ENCODE measurements around the gene TIAM2.

DNA sequence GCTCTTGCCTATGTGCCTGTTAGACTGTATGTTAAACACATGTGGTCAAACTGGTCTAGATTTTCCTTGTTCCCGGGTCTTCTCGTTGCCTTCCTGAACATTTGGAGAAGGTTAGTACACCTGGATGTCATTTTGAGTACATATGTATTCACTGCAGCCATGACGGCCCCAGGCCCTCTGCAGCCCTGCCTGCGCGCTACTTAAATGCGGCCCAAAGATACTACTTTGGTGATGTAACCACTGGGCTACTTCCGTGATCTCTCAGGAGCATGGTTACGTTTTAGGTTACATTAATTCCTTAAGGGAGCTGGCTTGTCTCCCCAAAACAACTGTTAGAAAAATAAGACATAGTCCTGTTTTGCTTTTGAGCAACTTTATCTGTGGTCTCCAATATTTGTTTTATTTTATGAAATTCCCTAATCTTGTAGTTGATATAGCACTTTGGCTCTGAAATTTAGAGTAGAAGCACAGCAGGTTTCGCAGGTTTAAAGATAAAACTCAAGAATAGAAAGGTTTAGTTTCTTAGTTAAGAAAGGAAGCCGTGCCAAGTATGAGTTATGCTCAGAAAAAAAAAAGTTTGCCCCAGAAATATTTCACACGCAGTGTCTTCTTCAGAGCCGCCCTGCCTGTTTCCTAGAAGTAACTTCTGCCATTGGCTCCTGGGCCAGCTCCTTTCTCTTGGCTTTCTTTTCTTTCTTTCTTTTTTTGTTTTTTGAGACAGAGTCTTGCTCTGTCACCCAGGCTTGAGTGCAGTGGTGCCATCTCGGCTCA is 38.1 kb downstream of the TIAM2 start:
- no peak for TF ChIP-seq POLR2A (IDR thresholded peaks at IDR 0.05)
- TF ChIP-seq CTCF (IDR thresholded peaks at IDR 0.05) = no peak

Measured in tibial nerve (tissue), 3 donors.